Upper lobe of right lung (tissue), 1 donor: ENCODE data around the gene ASTN1. TPM values are rescaled to one million over a fixed set of nuclear protein-coding genes. Genes with fewer than 3 reads are reported as not detected.

Source experiments
- ATAC-seq: fragments of 200-7000 bp; cut with Tn5 transposase; one replicate; pipeline ENCODE4 v1.9.1; 2020; ENCODE audit warnings: mild to moderate bottlenecking, moderate library complexity
- DNase-seq: peaks from one replicate; pipeline ENCODE4 v3.0.0-alpha.2; 2020
- H3K27ac ChIP-seq: fragments of 200-600 bp; one replicate; pipeline ENCODE4 v1.8.0; 2022
- H3K27me3 ChIP-seq: fragments of 200-600 bp; one replicate; pipeline ENCODE4 v1.8.0; 2022; ENCODE audit warnings: mild to moderate bottlenecking
- H3K36me3 ChIP-seq: fragments of 200-600 bp; one replicate; pipeline ENCODE4 v1.8.0; 2022
- H3K4me1 ChIP-seq: fragments of 200-600 bp; one replicate; pipeline ENCODE4 v1.8.0; 2022
- H3K4me3 ChIP-seq: fragments of 200-600 bp; one replicate; pipeline ENCODE4 v1.8.0; 2022; ENCODE audit warnings: mild to moderate bottlenecking
- H3K9me3 ChIP-seq: fragments of 200-600 bp; one replicate; pipeline ENCODE4 v1.8.0; 2022
- CTCF ChIP-seq: fragments of 200-600 bp; IDR thresholded peaks from one replicate; pipeline ENCODE4 v1.8.0; 2022; ENCODE audit warnings: antibody characterized with exemption
- intact Hi-C: fragments of 100-400 bp; cut with DNase I; formaldehyde crosslinking; loops from one replicate; pipeline ENCODE4 v1.11.0; 2022
- total RNA-seq: library from RNA; stranded (reverse); fragmentation: NEBNext Ultra II Directional; extraction: Animal tissue kit (Norgen Biotek cat#: 25700); gene quantifications from one replicate; pipeline ENCODE4 v1.2.1, GENCODE V29; 2021
- donor health status: DM: no; HTN: yes; CAD: no; lungs with severe emphysema.

Gene ASTN1
- total RNA-seq, 1 donor from 2014 or later: 0.20 TPM

GRCh38 chr1:176894450-176894849 is 270.1 kb downstream of the ASTN1 start:
- H3K9me3 ChIP-seq: no peaks in the 10 kb centered on the region
- no peak for DNase-seq
- H3K27me3 ChIP-seq: peaks cover 6% of the 10 kb centered on the region
- ATAC-seq: no peak
- H3K27ac ChIP-seq: no peak overlapping the region
- H3K36me3 ChIP-seq: no peaks in the 10 kb centered on the region
- intact Hi-C loops: no loop called here
- peaks cover 7% of the 10 kb centered on the region for H3K4me1 ChIP-seq
- no peak for TF ChIP-seq CTCF
- H3K4me3 ChIP-seq: no peak overlapping the region

GRCh38 chr1:176893625-176894352 is 270.7 kb downstream of the ASTN1 start:
- Histone ChIP-seq H3K27ac (no peak overlapping the region), H3K36me3 (no peaks in the 10 kb centered on the region), H3K27me3 (peaks cover 6% of the 10 kb centered on the region), H3K4me1 (peaks cover 7% of the 10 kb centered on the region), H3K9me3 (no peaks in the 10 kb centered on the region), H3K4me3 (no peak overlapping the region)
- intact Hi-C loops: no loop called here
- TF ChIP-seq CTCF: no peak
- ATAC-seq (no peak), DNase-seq (no peak)

GRCh38 chr1:176888471-176889032 is 276.0 kb downstream of the ASTN1 start:
- H3K27ac ChIP-seq: no peak overlapping the region
- intact Hi-C loops: no loop called here
- TF ChIP-seq CTCF: no peak
- no peaks in the 10 kb centered on the region for H3K27me3 ChIP-seq
- ATAC-seq (no peak), DNase-seq (no peak)
- no peaks in the 10 kb centered on the region for H3K9me3 ChIP-seq
- no peak overlapping the region for H3K4me3 ChIP-seq
- no peaks in the 10 kb centered on the region for H3K4me1 ChIP-seq
- H3K36me3 ChIP-seq: no peaks in the 10 kb centered on the region

GRCh38 chr1:176885751-176886150 is 278.8 kb downstream of the ASTN1 start:
- intact Hi-C loops: no loop called here
- DNase-seq (no peak), ATAC-seq (no peak)
- Histone ChIP-seq H3K4me3 (no peak overlapping the region), H3K27ac (no peak overlapping the region), H3K9me3 (no peaks in the 10 kb centered on the region), H3K27me3 (no peaks in the 10 kb centered on the region), H3K36me3 (no peaks in the 10 kb centered on the region), H3K4me1 (no peaks in the 10 kb centered on the region)
- no peak for TF ChIP-seq CTCF

- no peaks in the 10 kb centered on the region for H3K36me3 ChIP-seq
- intact Hi-C loops: no loop called here
- no peak overlapping the region for H3K27ac ChIP-seq
- no peak overlapping the region for H3K4me3 ChIP-seq
- no peak for DNase-seq
- no peaks in the 10 kb centered on the region for H3K27me3 ChIP-seq
- H3K9me3 ChIP-seq: no peaks in the 10 kb centered on the region
- no peak for ATAC-seq
- no peaks in the 10 kb centered on the region for H3K4me1 ChIP-seq
- TF ChIP-seq CTCF: no peak
Measured at GRCh38 chr1:176885341-176885740, 279.2 kb downstream of the ASTN1 start.
